GM12874 (cell line): ENCODE measurements around the gene TPRX2.

Source experiments
- CTCF ChIP-seq: IDR thresholded peaks from 2 replicates; pipeline ENCODE4 v1.5.1; 2011; ENCODE audit warnings: low read depth, mild to moderate bottlenecking, control low read depth, low read length, moderate library complexity; ENCODE audit not compliant: insufficient read depth

The TPRX2 gene

GRCh38 chr19:47881757-47882156, 22.7 kb downstream of the TPRX2 start:
- TF ChIP-seq CTCF: no peak

GRCh38 chr19:47882890-47883289, 23.9 kb downstream of the TPRX2 start:
- TF ChIP-seq CTCF: no peak

- TF ChIP-seq CTCF: no peak
These were observed 26.0 kb downstream of the TPRX2 start for GRCh38 chr19:47885067-47885463.

- TF ChIP-seq CTCF: no peak
These were observed 27.1 kb downstream of the TPRX2 start, which contains the start of gene SULT2A1 for GRCh38 chr19:47886010-47886559. Gene SULT2A1, minus strand, starts transcription at chr19:47886315. Its CDS starts 58 bp downstream, at chr19:47886257.

GRCh38 chr19:47890865-47891621, 32.0 kb downstream of the TPRX2 start:
- TF ChIP-seq CTCF: no peak

GRCh38 chr19:47891622-47891922, 32.5 kb downstream of the TPRX2 start:
- no peak for TF ChIP-seq CTCF

GRCh38 chr19:47891923-47892666, 33.1 kb downstream of the TPRX2 start:
- no peak for TF ChIP-seq CTCF
